Large intestine (tissue), 3 donors: ENCODE measurements around the gene AFTPH. TPM values are rescaled to one million over a fixed set of nuclear protein-coding genes. Genes with fewer than 3 reads are reported as not detected.

ENCODE experiments used
- DNase-seq, 2 donors: peaks; one replicate each; pipeline versions ENCODE4 v3.0.0 to v3.0.0-alpha.2; 2013
- H3K27ac ChIP-seq: one replicate; pipeline ENCODE4 v1.5.1; 2013; ENCODE audit warnings: low read length
- H3K27me3 ChIP-seq: 2 replicates; pipeline ENCODE4 v1.6.1; 2013; ENCODE audit warnings: low read length; ENCODE audit not compliant: control insufficient read depth, insufficient read depth
- H3K36me3 ChIP-seq: 2 replicates; pipeline ENCODE4 v1.6.1; 2013; ENCODE audit warnings: low read length; ENCODE audit not compliant: control insufficient read depth, insufficient read depth
- H3K4me1 ChIP-seq: one replicate; pipeline ENCODE4 v1.6.1; 2013; ENCODE audit warnings: low read length; ENCODE audit not compliant: control insufficient read depth, insufficient read depth
- H3K4me3 ChIP-seq: one replicate; pipeline ENCODE4 v1.5.1; 2013; ENCODE audit warnings: low read length
- H3K9me3 ChIP-seq: one replicate; pipeline ENCODE4 v1.6.1; 2013; ENCODE audit warnings: mild to moderate bottlenecking, low read depth, low read length, moderate library complexity; ENCODE audit not compliant: control insufficient read depth
- WGBS: methylation state at CpG from one replicate; pipeline ENCODE4 v1.1.5; 2013; ENCODE audit warnings: low lambda C conversion rate; ENCODE audit not compliant: insufficient coverage; 5-methylcytosine and 5-hydroxymethylcytosine counted together
- polyA plus RNA-seq: library from polyadenylated mRNA; unstranded; fragments of 120-200 nt; gene quantifications from one replicate; pipeline ENCODE4 v1.2.1, GENCODE V29; 2013

Gene AFTPH
- polyA plus RNA-seq, 1 donor: 39.9 TPM

DNA sequence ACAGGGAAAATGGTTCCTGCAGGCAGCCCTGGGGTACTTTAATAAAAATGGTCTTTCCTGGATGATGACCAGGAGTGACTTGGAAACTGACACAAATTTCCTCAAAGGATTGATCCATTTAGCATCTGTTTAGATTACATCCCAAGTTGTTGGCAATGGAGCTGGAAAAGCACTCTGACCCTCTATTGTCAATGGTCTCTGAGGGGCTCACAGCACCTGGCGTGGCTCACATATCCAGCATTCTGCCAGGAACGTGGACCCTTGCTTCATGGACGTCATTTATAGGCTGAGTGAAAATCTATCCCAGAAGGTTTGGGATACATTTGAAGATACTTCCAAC lies 85.8 kb downstream of the AFTPH start:
- no CpG with 5 or more reads among the region's 3 CpGs for WGBS
- Histone ChIP-seq H3K4me3 (peak overlapping the region; percentile 70), H3K36me3 (no peaks in the 10 kb centered on the region), H3K27ac (peak overlapping the region; percentile 58), H3K9me3 (no peaks in the 10 kb centered on the region), H3K4me1 (peaks cover 39% of the 10 kb centered on the region), H3K27me3 (no peaks in the 10 kb centered on the region)
- no peak for DNase-seq

DNA sequence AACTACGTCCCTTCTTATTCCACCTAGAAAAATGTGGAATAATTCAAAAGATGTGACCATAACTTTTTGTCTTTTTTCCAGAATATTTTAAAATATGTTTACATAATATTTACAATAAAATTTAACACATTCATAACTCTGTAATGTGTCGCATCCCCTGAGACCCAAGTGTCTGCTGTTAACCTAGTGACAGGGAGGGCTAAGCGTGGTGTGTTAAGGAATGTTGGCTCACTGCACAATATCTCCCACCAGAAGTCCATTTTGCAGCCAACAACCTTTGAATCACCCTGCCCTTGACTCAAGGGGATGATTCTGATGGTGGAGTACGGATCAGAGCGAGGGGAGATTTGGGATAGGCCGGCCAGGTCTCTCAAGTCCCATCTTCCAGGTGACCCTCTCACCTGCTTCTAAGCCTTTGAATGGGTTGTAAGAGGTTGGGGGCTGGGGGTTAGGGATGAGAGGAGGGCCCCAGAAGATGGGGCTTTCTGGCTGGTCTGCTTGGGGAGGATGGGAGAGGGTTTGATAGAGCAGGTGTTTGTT lies 86.3 kb downstream of the AFTPH start:
- Histone ChIP-seq H3K4me1 (peaks cover 35% of the 10 kb centered on the region), H3K27me3 (no peaks in the 10 kb centered on the region), H3K27ac (no peak overlapping the region), H3K4me3 (no peak overlapping the region), H3K36me3 (no peaks in the 10 kb centered on the region), H3K9me3 (no peaks in the 10 kb centered on the region)
- no peak for DNase-seq
- WGBS: 100% methylated on average over 1 of the region's 6 CpGs

- DNase-seq: no peak
- H3K4me1 ChIP-seq: peaks cover 13% of the 10 kb centered on the region
- no peaks in the 10 kb centered on the region for H3K27me3 ChIP-seq
- no peaks in the 10 kb centered on the region for H3K36me3 ChIP-seq
- H3K4me3 ChIP-seq: no peak overlapping the region
- H3K27ac ChIP-seq: no peak overlapping the region
- no CpG with 5 or more reads among the region's 5 CpGs for WGBS
- H3K9me3 ChIP-seq: no peaks in the 10 kb centered on the region
Measured at GRCh38 chr2:64612575-64613195, 88.6 kb downstream of the AFTPH start.

GRCh38 chr2:64613276-64613675 lies 89.1 kb downstream of the AFTPH start:
- Histone ChIP-seq H3K36me3 (no peaks in the 10 kb centered on the region), H3K27me3 (no peaks in the 10 kb centered on the region), H3K4me1 (peaks cover 7% of the 10 kb centered on the region), H3K4me3 (no peak overlapping the region), H3K9me3 (no peaks in the 10 kb centered on the region), H3K27ac (no peak overlapping the region)
- WGBS: 87% methylated on average over 3 of the region's 7 CpGs
- DNase-seq: no peak

- H3K4me1 ChIP-seq: no peaks in the 10 kb centered on the region
- no peaks in the 10 kb centered on the region for H3K9me3 ChIP-seq
- DNase-seq: peak in 1 of 2 donors; percentile 74
- whole genome bisulfite sequencing: no CpG with 5 or more reads among the region's 6 CpGs
- no peaks in the 10 kb centered on the region for H3K36me3 ChIP-seq
- no peak overlapping the region for H3K4me3 ChIP-seq
- H3K27me3 ChIP-seq: no peaks in the 10 kb centered on the region
- H3K27ac ChIP-seq: no peak overlapping the region
Measured at GRCh38 chr2:64615192-64615763, 91.2 kb downstream of the AFTPH start.

DNA sequence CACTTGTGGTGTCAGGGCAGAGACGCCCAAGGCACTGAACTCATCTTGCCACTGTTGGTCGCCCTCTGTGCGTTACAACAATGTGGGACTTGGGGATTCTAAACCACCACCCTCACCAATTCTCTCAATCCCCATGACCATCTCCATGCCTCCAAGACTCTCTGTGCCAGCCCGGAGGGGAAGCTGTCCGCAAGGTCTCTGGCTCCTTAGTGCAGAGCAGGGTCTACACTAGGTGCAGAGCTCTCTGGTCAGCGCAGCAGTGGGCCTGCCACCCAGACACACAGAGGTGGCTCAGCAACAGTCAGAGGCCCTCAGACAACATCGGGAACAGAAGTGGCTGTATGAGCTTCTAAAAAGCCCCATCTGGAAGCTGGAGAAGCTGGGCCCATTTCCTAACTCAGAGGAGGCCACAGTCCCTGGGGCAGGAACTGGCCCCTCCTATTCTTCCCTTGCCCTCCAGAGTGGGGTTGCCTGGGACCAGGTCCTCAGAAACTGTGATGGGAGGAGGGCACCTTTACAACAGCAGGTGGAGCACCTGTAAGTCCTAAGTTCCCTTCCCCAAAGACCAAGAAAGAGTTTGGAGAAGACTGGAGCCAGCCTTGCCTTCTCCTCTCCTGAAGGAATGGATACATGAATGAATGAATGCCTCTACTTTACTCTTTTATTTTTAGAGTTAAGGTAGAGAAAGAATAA lies 91.9 kb downstream of the AFTPH start:
- no peaks in the 10 kb centered on the region for H3K27me3 ChIP-seq
- no peaks in the 10 kb centered on the region for H3K4me1 ChIP-seq
- no peak overlapping the region for H3K27ac ChIP-seq
- H3K36me3 ChIP-seq: no peaks in the 10 kb centered on the region
- no peak for DNase-seq
- no peaks in the 10 kb centered on the region for H3K9me3 ChIP-seq
- no peak overlapping the region for H3K4me3 ChIP-seq
- no CpG with 5 or more reads among the region's 7 CpGs for WGBS

DNA sequence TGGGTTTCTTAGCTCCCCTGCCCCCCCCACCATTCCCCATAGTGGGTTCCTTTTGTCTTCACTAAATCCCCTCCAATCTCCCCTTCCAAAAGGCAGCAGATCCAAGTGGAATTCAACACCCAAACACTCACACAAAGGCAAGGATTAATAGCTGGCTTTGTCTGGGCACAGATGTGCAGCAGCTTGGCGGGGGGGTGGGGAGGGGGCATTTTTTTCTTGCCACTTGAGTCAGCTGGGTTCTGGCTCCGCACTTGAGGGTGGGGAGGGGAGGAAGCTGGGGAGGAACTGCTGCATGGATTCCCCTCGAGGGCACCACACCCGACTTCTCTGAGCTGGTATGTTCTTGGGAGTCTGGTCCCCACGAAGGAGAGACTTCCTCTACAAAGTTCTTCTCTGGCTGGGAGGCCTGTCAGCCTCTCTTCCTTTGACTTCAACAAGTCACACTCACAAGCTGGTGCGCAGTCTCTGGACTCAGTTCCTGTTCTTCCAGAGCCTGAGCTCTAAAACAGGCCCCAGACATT lies 93.6 kb downstream of the AFTPH start:
- Histone ChIP-seq H3K9me3 (no peaks in the 10 kb centered on the region), H3K4me1 (no peaks in the 10 kb centered on the region), H3K36me3 (no peaks in the 10 kb centered on the region), H3K27ac (no peak overlapping the region), H3K27me3 (no peaks in the 10 kb centered on the region), H3K4me3 (no peak overlapping the region)
- DNase-seq: no peak
- WGBS: no CpG with 5 or more reads among the region's 6 CpGs

- Histone ChIP-seq H3K36me3 (no peaks in the 10 kb centered on the region), H3K4me3 (no peak overlapping the region), H3K4me1 (no peaks in the 10 kb centered on the region), H3K27me3 (no peaks in the 10 kb centered on the region), H3K27ac (no peak overlapping the region), H3K9me3 (no peaks in the 10 kb centered on the region)
- DNase-seq: no peak
- 29% methylated on average over 1 of the region's 4 CpGs for WGBS
Measured at GRCh38 chr2:64620661-64621060, 96.5 kb downstream of the AFTPH start.

- DNase-seq: no peak
- Histone ChIP-seq H3K27me3 (no peaks in the 10 kb centered on the region), H3K4me3 (no peak overlapping the region), H3K4me1 (peaks cover 2% of the 10 kb centered on the region), H3K9me3 (no peaks in the 10 kb centered on the region), H3K36me3 (no peaks in the 10 kb centered on the region), H3K27ac (no peak overlapping the region)
- WGBS: no CpG with 5 or more reads among the region's 13 CpGs
Measured at GRCh38 chr2:64622443-64623241, 98.5 kb downstream of the AFTPH start.

DNA sequence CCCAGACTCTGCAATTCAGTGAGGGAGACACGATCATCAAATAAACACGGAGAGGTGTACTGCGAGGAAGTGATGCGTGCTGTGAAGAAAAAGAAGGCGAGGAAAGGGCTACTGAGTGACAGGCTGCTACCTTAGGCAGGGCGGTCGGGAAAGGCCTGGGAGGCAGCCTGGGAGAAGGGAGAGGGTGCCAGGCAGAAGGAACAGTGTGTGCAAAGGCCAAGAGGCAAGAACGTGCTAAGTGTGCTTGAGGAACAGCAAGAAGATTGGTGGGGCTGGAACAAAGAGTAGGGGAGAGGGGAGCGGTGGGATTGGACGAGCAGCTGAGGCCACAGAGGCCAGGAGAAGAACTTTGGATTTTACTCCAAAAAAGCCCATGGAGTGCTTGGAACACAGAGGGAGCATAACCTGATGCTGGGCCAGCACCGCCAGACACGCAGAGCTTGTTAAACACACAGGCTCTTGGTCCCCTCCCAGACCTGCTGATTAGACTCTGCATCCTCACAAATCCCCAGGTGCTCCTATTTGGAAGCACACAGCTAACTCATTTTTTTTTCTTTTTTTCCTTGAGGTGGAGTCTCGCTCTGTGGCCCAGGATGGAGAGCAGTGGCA lies 99.2 kb downstream of the AFTPH start:
- H3K4me3 ChIP-seq: no peak overlapping the region
- H3K36me3 ChIP-seq: no peaks in the 10 kb centered on the region
- 67% methylated on average over 5 of the region's 13 CpGs for WGBS
- no peak overlapping the region for H3K27ac ChIP-seq
- no peak for DNase-seq
- no peaks in the 10 kb centered on the region for H3K9me3 ChIP-seq
- H3K27me3 ChIP-seq: no peaks in the 10 kb centered on the region
- H3K4me1 ChIP-seq: peaks cover 6% of the 10 kb centered on the region
